Measurements from ENCODE around the gene ARHGAP10. TPM values are rescaled to one million over a fixed set of nuclear protein-coding genes. Genes with fewer than 3 reads are reported as not detected.

Gene ARHGAP10
- total RNA-seq, 1 donor from 2014 or later = 10.9 TPM

GRCh38 chr4:148059617-148060180 lies 327.8 kb downstream of the ARHGAP10 start:
- no peak overlapping the region for H3K4me3 ChIP-seq (ENCODE audit: low read depth, low read length)
- TF ChIP-seq CTCF (conservative IDR thresholded peaks at IDR 0.05; ENCODE audit: low read depth, low read length) = no peak
- DNase-seq (ENCODE audit: low read depth) = no peak

- no peak overlapping the region for H3K4me3 ChIP-seq (ENCODE audit: low read depth, low read length)
- no peak for DNase-seq (ENCODE audit: low read depth)
- no peak for TF ChIP-seq CTCF (conservative IDR thresholded peaks at IDR 0.05; ENCODE audit: low read depth, low read length)
Observed at GRCh38 chr4:148060264-148061140, 328.6 kb downstream of the ARHGAP10 start.

- no peak for DNase-seq (ENCODE audit: low read depth)
- no peak overlapping the region for H3K4me3 ChIP-seq (ENCODE audit: low read depth, low read length)
- TF ChIP-seq CTCF (conservative IDR thresholded peaks at IDR 0.05; ENCODE audit: low read depth, low read length) = no peak
Observed at GRCh38 chr4:148061141-148061481, 329.2 kb downstream of the ARHGAP10 start.

GRCh38 chr4:148061795-148062194 lies 329.9 kb downstream of the ARHGAP10 start:
- H3K4me3 ChIP-seq (ENCODE audit: low read depth, low read length) = no peak overlapping the region
- no peak for TF ChIP-seq CTCF (conservative IDR thresholded peaks at IDR 0.05; ENCODE audit: low read depth, low read length)
- no peak for DNase-seq (ENCODE audit: low read depth)

- TF ChIP-seq CTCF (conservative IDR thresholded peaks at IDR 0.05; ENCODE audit: low read depth, low read length) = no peak
- no peak for DNase-seq (ENCODE audit: low read depth)
- H3K4me3 ChIP-seq (ENCODE audit: low read depth, low read length) = no peak overlapping the region
Observed at GRCh38 chr4:148062301-148062950, 330.5 kb downstream of the ARHGAP10 start.

DNA sequence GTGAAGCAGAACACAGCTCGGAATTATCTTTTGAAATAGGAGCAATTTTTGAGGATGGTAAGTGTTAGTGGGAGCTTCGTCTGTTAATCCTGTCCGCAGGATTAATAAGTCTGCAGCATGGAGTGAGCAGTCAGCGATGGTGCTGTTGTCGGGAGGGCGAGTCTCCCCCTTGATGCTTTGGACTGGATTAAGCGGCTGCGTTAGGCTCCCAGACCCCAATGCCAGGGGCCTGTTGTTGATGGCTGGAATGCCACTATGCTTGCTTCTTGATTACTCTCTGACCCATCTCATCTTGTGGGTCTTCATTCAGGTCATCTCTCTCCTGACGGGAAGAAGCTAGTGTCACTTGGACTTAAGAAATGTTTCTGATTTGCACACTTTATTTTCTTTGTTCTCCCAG lies 332.6 kb downstream of the ARHGAP10 start:
- H3K4me3 ChIP-seq (ENCODE audit: low read depth, low read length) = no peak overlapping the region
- no peak for TF ChIP-seq CTCF (conservative IDR thresholded peaks at IDR 0.05; ENCODE audit: low read depth, low read length)
- DNase-seq (ENCODE audit: low read depth) = no peak

Data from epithelial cell of proximal tubule (primary cell).